SU-DHL-6 (cell line): ENCODE results near the gene POLD4.

ENCODE experiments used
- CTCF ChIP-seq: fragments of 200-600 bp; sonication (generic); IDR thresholded peaks from one replicate; pipeline ENCODE4 v1.5.1; 2017; ENCODE audit warnings: antibody characterized with exemption, mild to moderate bottlenecking, low read length, moderate library complexity; ENCODE audit not compliant: insufficient read depth, poor library complexity, severe bottlenecking
- EZH2phosphoT487 ChIP-seq: fragments of 200-600 bp; sonication (generic), shearing (Covaris generic); conservative IDR thresholded peaks from 2 replicates; pipeline ENCODE4 v1.6.1; 2018; ENCODE audit warnings: mild to moderate bottlenecking, antibody characterized with exemption, low read length, moderate library complexity, mixed read lengths

- TF ChIP-seq CTCF: no peak
- no peak for TF ChIP-seq EZH2phosphoT487
These were observed 34.2 kb upstream of the POLD4 start for GRCh38 chr11:67387518-67387917.
